Measurements from ENCODE around the gene COL4A6. TPM values are rescaled to one million over a fixed set of nuclear protein-coding genes. Genes with fewer than 3 reads are reported as not detected.

Gene COL4A6
- total and polyA plus RNA-seq, 2 of the 4 experiments (the other 2 are of a cell fraction): 0.36 to 0.74 TPM

GRCh38 chrX:108384783-108385182 is 53.4 kb downstream of the COL4A6 start:
- H3K4me1 ChIP-seq (ENCODE audit: control insufficient read depth, insufficient read depth, low read length): no peaks in the 10 kb centered on the region
- no peak overlapping the region for H3K14ac ChIP-seq (replicated peaks; ENCODE audit: low read depth, low read length)
- H2BK20ac ChIP-seq (ENCODE audit: low read depth, low read length): no peak overlapping the region
- H4K91ac ChIP-seq (ENCODE audit: insufficient read depth, low read depth, low read length): no peak overlapping the region
- H3K23ac ChIP-seq (ENCODE audit: low read depth, low read length): no peak overlapping the region
- TF ChIP-seq NFE2L2 (IDR thresholded peaks at IDR 0.05; ENCODE audit: low read depth, low read length): no peak
- H2BK120ac ChIP-seq (ENCODE audit: low read depth, low read length): no peak overlapping the region
- H2BK15ac ChIP-seq (ENCODE audit: low read depth, low read length): no peak overlapping the region
- no peaks in the 10 kb centered on the region for H3K27me3 ChIP-seq (ENCODE audit: control insufficient read depth, insufficient read depth, low read length)
- no peak overlapping the region for H3K9ac ChIP-seq (ENCODE audit: low read depth, low read length)
- ATAC-seq (ENCODE audit: low read depth) (no peak), DNase-seq (no peak)
- H4K8ac ChIP-seq (ENCODE audit: low read depth in 2 of 2, low read length in 2 of 2): no peak overlapping the region
- H2AK5ac ChIP-seq (ENCODE audit: low read depth, low read length): no peak overlapping the region
- no peak overlapping the region for H3K4me2 ChIP-seq (ENCODE audit: low read depth, low read length)
- H2BK5ac ChIP-seq (ENCODE audit: low read depth, low read length, poor library complexity, severe bottlenecking): no peak overlapping the region
- no peak overlapping the region for H3K4me3 ChIP-seq (ENCODE audit: insufficient read depth, low read depth, low read length)
- no peaks in the 10 kb centered on the region for H3K9me1 ChIP-seq (ENCODE audit: insufficient read depth, low read length)
- no peaks in the 10 kb centered on the region for H3K79me1 ChIP-seq (ENCODE audit: low read depth in 1 of 2, low read length in 2 of 2)
- no TSS peak for BruUV-seq (replicated peaks)
- H2AK9ac ChIP-seq (replicated peaks; ENCODE audit: low read depth, low read length, poor library complexity): no peak overlapping the region
- WGBS, 2 experiments (ENCODE audit: extremely low coverage in 2 of 2, insufficient read length in 1 of 2): no CpG with 5 or more reads among the region's 1 CpG
- H4K20me1 ChIP-seq (ENCODE audit: insufficient read depth, low read length): no peaks in the 10 kb centered on the region
- in situ Hi-C loops (cut with MboI; ENCODE audit: low sequenced_read_pairs) (no loop called here), intact Hi-C loops (cut with micrococcal nuclease) (no loop called here), dilution Hi-C loops (cut with HindIII; ENCODE audit: low sequenced_read_pairs, unreplicated experiment) (no loop called here)
- ChIA-PET CTCF (no interaction called here), POLR2A (ENCODE audit: unreplicated experiment) (no interaction called here)
- H4K5ac ChIP-seq (ENCODE audit: low read depth, low read length): no peak overlapping the region
- H3K18ac ChIP-seq (ENCODE audit: low read depth, low read length): no peak overlapping the region
- H3K4ac ChIP-seq (ENCODE audit: low read depth, low read length): no peak overlapping the region
- H3K9me3 ChIP-seq (ENCODE audit: control insufficient read depth, insufficient read depth, low read length): no peaks in the 10 kb centered on the region
- no peak overlapping the region for H3K56ac ChIP-seq (ENCODE audit: extremely low read depth, insufficient read depth, low read length)
- H2AFZ ChIP-seq (replicated peaks; ENCODE audit: low read length, poor library complexity): no peak overlapping the region
- no peaks in the 10 kb centered on the region for H3K36me3 ChIP-seq (ENCODE audit: control insufficient read depth, insufficient read depth, low read length)
- H3K27ac ChIP-seq (ENCODE audit: insufficient read depth, low read length): no peak overlapping the region
